GDM1 (cell line): Measurements from ENCODE around the gene MAGIX.
"Not testable (repeated sequence)": the region's sequence is repeated elsewhere in the genome, so short reads cannot be mapped to it uniquely, and the experiment has no call there.

Experiments
- DNase-seq: peaks from one replicate; lab custom pipeline; 2025; lab: John Stamatoyannopoulos, UW

Gene MAGIX

GRCh38 chrX:49160908-49161307 is 1.6 kb upstream of the MAGIX start:
- DNase-seq = no peak

- DNase-seq = no peak
These were observed 926 bp upstream of the MAGIX start for GRCh38 chrX:49161632-49162031.

- DNase-seq = peak; percentile 82
These were observed 1.2 kb downstream of the MAGIX start for GRCh38 chrX:49163555-49164419.

- DNase-seq = no peak
These were observed 2.2 kb downstream of the MAGIX start for GRCh38 chrX:49164589-49165360.

GRCh38 chrX:49165901-49166881 is 3.6 kb downstream of the MAGIX start:
- DNase-seq = peak; percentile 85

GRCh38 chrX:49166914-49167739 is 4.6 kb downstream of the MAGIX start:
- peak; percentile 93 for DNase-seq

- DNase-seq = no peak
These were observed 5.2 kb downstream of the MAGIX start for GRCh38 chrX:49167740-49168108.

- DNase-seq = no peak
These were observed 9.3 kb downstream of the MAGIX start, which contains the start of gene PLP2 for GRCh38 chrX:49171752-49172279. Gene PLP2, plus strand, starts transcription at chrX:49171898. Its CDS starts 103 bp downstream, at chrX:49172001.

GRCh38 chrX:49172280-49172780 is 9.8 kb downstream of the MAGIX start:
- DNase-seq = peak; percentile 58

GRCh38 chrX:49173544-49173943 is 11.0 kb downstream of the MAGIX start:
- DNase-seq = not testable (repeated sequence)

GRCh38 chrX:49174723-49175122 is 12.2 kb downstream of the MAGIX start:
- no peak for DNase-seq

- no peak for DNase-seq
These were observed 13.1 kb downstream of the MAGIX start for GRCh38 chrX:49175435-49176274.

GRCh38 chrX:49176421-49177326 is 14.1 kb downstream of the MAGIX start:
- DNase-seq = no peak

- DNase-seq = peak; percentile 56
These were observed 14.8 kb downstream of the MAGIX start for GRCh38 chrX:49177338-49177833.

- no peak for DNase-seq
These were observed 15.4 kb downstream of the MAGIX start for GRCh38 chrX:49177873-49178480.

- no peak for DNase-seq
These were observed 16.0 kb downstream of the MAGIX start for GRCh38 chrX:49178537-49178936.

GRCh38 chrX:49179358-49179757 is 16.8 kb downstream of the MAGIX start:
- no peak for DNase-seq
